D721Med (cell line): ENCODE measurements around the gene KRT72.
"Not testable (repeated sequence)": the region's sequence is repeated elsewhere in the genome, so short reads cannot be mapped to it uniquely, and the experiment has no call there.

Experiments used
- DNase-seq: peaks from one replicate; pipeline ENCODE4 v3.0.0; 2011; ENCODE audit warnings: low spot score; ENCODE audit not compliant: insufficient read length
- FAIRE-seq: peaks from 2 replicates; lab custom pipeline; 2011; peaks lifted over from hg19 to GRCh38; lab: Jason Lieb, UNC
- CTCF ChIP-seq: IDR thresholded peaks from 2 replicates; pipeline ENCODE4 v1.5.1; 2012; ENCODE audit warnings: mild to moderate bottlenecking, control low read depth; ENCODE audit not compliant: insufficient read depth; ENCODE audit errors: missing control alignments

KRT72 gene

GRCh38 chr12:52600475-52600874 is 788 bp downstream of the KRT72 start:
- no peak for DNase-seq
- TF ChIP-seq CTCF = no peak
- FAIRE-seq = no peak

- no peak for DNase-seq
- no peak for FAIRE-seq
- no peak for TF ChIP-seq CTCF
Observed at GRCh38 chr12:52600071-52600470, 1.2 kb downstream of the KRT72 start.

- FAIRE-seq (no peak), DNase-seq (no peak)
- TF ChIP-seq CTCF = no peak
Observed at GRCh38 chr12:52598966-52599365, 2.3 kb downstream of the KRT72 start.

GRCh38 chr12:52594237-52594636 is 7.0 kb downstream of the KRT72 start:
- not testable (repeated sequence) for FAIRE-seq, DNase-seq

GRCh38 chr12:52591521-52591920 is 9.7 kb downstream of the KRT72 start:
- no peak for FAIRE-seq
- no peak for DNase-seq
- no peak for TF ChIP-seq CTCF

- DNase-seq (no peak), FAIRE-seq (no peak)
- TF ChIP-seq CTCF = no peak
Observed at GRCh38 chr12:52590021-52590420, 11.2 kb downstream of the KRT72 start.

- no peak for FAIRE-seq
Observed at GRCh38 chr12:52587563-52587962, 13.7 kb downstream of the KRT72 start.

More at GRCh38 chr12:52587563-52587962, 13.7 kb downstream of the KRT72 start:
- DNase-seq = no peak
- no peak for TF ChIP-seq CTCF
